ENCODE results near the gene FGF14.

GRCh38 chr13:101736566-101736965, 665.3 kb downstream of the FGF14 start:
- no peak for TF ChIP-seq ZNF274 (IDR thresholded peaks at IDR 0.05; ENCODE audit: low read depth, low read length)
- no peak for TF ChIP-seq SUZ12 (IDR thresholded peaks at IDR 0.05; ENCODE audit: extremely low read depth, insufficient read depth, insufficient read length)
